MM.1S (cell line): Measurements from ENCODE around the gene PCSK4.

ENCODE experiments used
- CTCF ChIP-seq: fragments of 300-600 bp; sonication (generic); IDR thresholded peaks from 2 replicates; pipeline ENCODE4 v1.5.1; 2016; ENCODE audit warnings: antibody characterized with exemption, low read length, mixed read lengths
- EZH2 ChIP-seq: fragments of 300-600 bp; sonication (generic); optimal IDR thresholded peaks from 2 replicates; pipeline ENCODE3; 2017; ENCODE audit warnings: low read depth, mild to moderate bottlenecking, antibody characterized with exemption, low read length, mixed read lengths
- EZH2phosphoT487 ChIP-seq: fragments of 300-600 bp; sonication (generic); IDR thresholded peaks from 2 replicates; pipeline ENCODE4 v1.6.1; 2018; ENCODE audit warnings: antibody characterized with exemption, low read length

- TF ChIP-seq CTCF (no peak), EZH2 (no peak), EZH2phosphoT487 (no peak)
These were observed 22.7 kb upstream of the PCSK4 start, which contains the start of gene ADAMTSL5 for GRCh38 chr19:1512671-1513498.
